GM13977 (cell line): ENCODE results near the gene PLAAT3.
A peak's percentile ranks its signal among the peaks of the same experiment; 100 is the strongest.

ENCODE experiments used
- DNase-seq: peaks from one replicate; pipeline ENCODE4 v3.0.0; 2012; ENCODE audit warnings: low spot score
- CTCF ChIP-seq: IDR thresholded peaks from 2 replicates; pipeline ENCODE4 v1.5.1; 2012; ENCODE audit warnings: mild to moderate bottlenecking, control low read depth; ENCODE audit not compliant: insufficient read depth; ENCODE audit errors: extremely low read depth, missing control alignments
- in situ Hi-C: fragments of 300-500 bp; cut with MboI; formaldehyde crosslinking; loops from one replicate; pipeline ENCODE4 v1.12.0; 2022; ENCODE audit warnings: low sequenced_read_pairs, low pct_unique_long_range_greater_than_20kb, mixed read lengths, inconsistent platforms; ENCODE audit not compliant: unreplicated experiment

Gene PLAAT3

GRCh38 chr11:63614136-63614671 lies at the start of gene PLAAT3:
Gene PLAAT3, minus strand, starts transcription at chr11:63614433. Its CDS starts 419 bp downstream, at chr11:63614014.
- TF ChIP-seq CTCF: no peak
- peak; percentile 68 for DNase-seq
- in situ Hi-C loops: no loop called here

GRCh38 chr11:63663809-63664208 lies 49.6 kb upstream of the PLAAT3 start:
- no peak for DNase-seq
- no peak for TF ChIP-seq CTCF
- in situ Hi-C loops: no loop called here

GRCh38 chr11:63660972-63661371 lies 46.7 kb upstream of the PLAAT3 start:
- in situ Hi-C loops: no loop called here
- no peak for TF ChIP-seq CTCF
- no peak for DNase-seq

GRCh38 chr11:63652671-63653070 lies 38.4 kb upstream of the PLAAT3 start:
- DNase-seq: no peak
- in situ Hi-C loops: no loop called here
- no peak for TF ChIP-seq CTCF

GRCh38 chr11:63643205-63643604 lies 29.0 kb upstream of the PLAAT3 start:
- in situ Hi-C loops: loop anchor here (10.0 to 25.0 kb wide), 2 partner anchors 92 to 631 kb away; partner anchors contain the start of gene SLC22A8
- no peak for DNase-seq
- no peak for TF ChIP-seq CTCF

GRCh38 chr11:63641727-63642126 lies 27.5 kb upstream of the PLAAT3 start:
- TF ChIP-seq CTCF: no peak
- DNase-seq: no peak
- in situ Hi-C loops: loop anchor here (10.0 to 25.0 kb wide), 2 partner anchors 93 to 629 kb away; partner anchors contain the start of gene SLC22A8
